Posterior cingulate gyrus (tissue), 11 donors: ENCODE measurements around the gene THUMPD2.

Experiments used
- DNase-seq, 10 donors: peaks; one replicate each; pipeline versions ENCODE4 v3.0.0 to v3.0.0-alpha.2; 2020 to 2021; ENCODE audit warnings: mixed read lengths in 3 of 10
- intact Hi-C: fragments of 100-400 bp; cut with DNase I; formaldehyde crosslinking; loops from one replicate; pipeline ENCODE4 v1.15.1; 2023

THUMPD2 gene

DNA sequence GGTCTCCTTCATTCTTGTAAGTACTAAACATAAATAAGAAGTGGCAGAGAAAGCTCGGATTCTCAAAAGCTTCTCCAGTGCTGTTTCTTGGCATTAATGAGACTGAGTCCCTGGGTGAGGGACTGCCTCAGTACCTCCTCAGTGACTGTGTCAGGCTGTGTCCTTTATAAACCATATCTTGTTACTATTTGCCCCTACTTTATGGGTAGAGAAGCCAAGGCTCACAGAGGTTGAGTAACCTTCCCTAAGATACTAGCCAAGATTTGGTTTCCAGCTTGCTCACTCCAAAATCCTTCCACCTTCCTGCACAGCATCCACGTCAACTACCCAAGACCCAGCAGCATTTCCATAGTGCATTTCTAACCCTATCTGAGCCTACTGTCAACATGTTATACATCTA, 55.6 kb downstream of the THUMPD2 start:
- DNase-seq, result no peak
- intact Hi-C loops, result loop anchor here (10.0 kb wide), 2 partner anchors 129 to 209 kb away; no protein-coding TSS in a partner anchor

- intact Hi-C loops, result loop anchor here (10.0 kb wide), 2 partner anchors 126 to 206 kb away; no protein-coding TSS in a partner anchor
- DNase-seq, result no peak
These were observed 58.1 kb downstream of the THUMPD2 start for GRCh38 chr2:39720970-39721369.

DNA sequence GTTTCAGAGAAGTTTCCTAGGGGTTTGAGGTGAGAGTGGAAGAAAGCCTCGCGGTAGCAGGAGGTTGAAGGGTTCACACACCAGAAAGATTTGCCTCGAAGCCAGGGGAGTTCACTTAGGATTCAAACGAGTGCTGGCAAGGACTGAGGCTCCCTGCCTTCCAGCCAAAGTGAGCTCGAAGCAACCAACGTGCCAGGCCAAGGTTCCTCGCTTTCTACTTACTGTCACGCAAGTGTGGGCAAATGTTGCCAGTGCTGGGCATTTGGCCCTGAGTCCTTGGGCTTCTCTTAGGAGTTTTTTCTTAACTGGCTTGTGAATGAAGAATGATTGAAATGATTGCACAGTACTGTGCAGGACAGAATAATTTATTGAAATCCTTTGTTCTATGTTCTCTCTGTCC, 59.7 kb downstream of the THUMPD2 start:
- intact Hi-C loops, result no loop called here
- DNase-seq, result peak in 7 of 10 donors; percentile 32 to 90 (median 57)

DNA sequence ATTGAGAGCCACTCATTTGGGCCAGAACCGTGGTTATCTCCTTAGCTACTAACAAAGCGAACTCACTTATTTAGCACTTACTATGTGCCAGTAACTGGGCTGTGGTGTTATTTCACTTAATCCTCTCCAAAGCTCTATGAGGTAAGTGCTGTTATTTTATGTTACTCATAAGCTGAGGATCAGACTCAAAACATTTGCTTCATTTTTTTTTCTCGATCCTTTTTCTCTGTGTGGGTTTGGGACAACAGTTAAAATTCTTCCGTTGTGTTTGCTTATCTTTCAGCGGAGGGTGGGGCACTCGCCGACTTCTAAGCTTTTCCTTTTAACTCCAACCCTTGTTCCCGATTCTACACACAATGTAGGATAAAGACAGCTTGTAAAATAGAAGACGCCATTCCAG, 60.6 kb downstream of the THUMPD2 start:
- peak in 1 of 10 donors; percentile 53 for DNase-seq
- intact Hi-C loops, result no loop called here

- intact Hi-C loops, result no loop called here
- peak in 1 of 10 donors; percentile 55 for DNase-seq
These were observed 62.0 kb downstream of the THUMPD2 start for GRCh38 chr2:39717067-39717466.

DNA sequence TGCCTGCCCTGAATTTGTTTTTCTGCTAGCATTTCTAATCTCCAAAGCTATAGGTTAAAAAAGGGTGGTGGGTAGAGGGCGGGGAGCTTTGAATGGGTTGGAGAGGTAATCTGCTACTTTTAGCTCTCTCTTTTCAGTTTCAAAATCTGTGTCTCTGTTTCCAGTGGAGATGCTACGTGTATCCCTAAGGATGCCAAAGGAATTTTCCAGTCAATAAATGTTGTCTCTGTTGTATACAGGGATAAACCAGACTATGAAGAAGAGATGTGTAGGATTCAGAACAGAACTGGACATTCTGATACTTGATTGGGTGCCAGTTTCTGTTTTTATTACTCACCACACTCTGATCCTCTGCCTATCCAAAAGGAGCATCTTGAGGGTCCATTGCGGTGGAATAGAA, 63.2 kb downstream of the THUMPD2 start:
- DNase-seq, result no peak
- intact Hi-C loops, result no loop called here

DNA sequence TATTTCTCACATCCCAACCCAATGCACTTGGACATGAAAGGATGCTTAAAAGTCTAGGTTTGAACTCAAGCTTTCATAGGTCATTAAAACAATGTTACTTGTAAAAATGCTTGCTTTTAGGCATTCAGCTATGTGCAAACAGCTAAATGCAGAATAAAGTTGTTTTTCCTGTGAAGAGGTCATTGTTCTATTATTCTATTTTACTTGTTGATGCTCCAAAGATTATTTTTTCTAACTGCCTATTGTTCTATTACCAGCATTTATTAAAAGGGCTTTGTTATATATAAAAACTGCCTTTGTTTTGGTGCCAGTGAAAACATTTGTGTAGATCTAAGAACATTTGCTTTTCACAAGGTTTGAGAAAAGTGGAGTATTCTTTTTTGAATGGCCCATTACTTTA, 64.0 kb downstream of the THUMPD2 start:
- no peak for DNase-seq
- intact Hi-C loops, result no loop called here

DNA sequence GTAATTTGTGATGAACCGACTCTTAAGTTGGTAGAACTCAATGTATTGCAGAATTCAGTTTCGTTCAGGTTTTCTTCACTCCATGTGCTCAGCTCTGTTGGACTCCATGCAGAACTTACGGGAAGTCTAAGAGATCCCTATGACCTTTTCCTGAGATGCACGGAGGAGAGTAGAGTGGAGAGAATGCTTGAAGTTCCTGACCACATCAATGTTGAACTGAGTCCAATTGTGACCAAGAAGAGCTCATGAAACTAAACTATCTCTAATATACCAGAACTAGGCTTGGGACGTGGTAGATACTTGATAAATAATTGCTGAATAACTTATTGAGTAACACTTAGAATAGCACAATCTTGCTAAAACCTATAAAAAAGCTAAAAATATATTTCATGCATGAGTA, 66.1 kb downstream of the THUMPD2 start:
- no peak for DNase-seq
- intact Hi-C loops, result no loop called here

GRCh38 chr2:39710807-39711206, 68.3 kb downstream of the THUMPD2 start:
- intact Hi-C loops, result no loop called here
- no peak for DNase-seq

DNA sequence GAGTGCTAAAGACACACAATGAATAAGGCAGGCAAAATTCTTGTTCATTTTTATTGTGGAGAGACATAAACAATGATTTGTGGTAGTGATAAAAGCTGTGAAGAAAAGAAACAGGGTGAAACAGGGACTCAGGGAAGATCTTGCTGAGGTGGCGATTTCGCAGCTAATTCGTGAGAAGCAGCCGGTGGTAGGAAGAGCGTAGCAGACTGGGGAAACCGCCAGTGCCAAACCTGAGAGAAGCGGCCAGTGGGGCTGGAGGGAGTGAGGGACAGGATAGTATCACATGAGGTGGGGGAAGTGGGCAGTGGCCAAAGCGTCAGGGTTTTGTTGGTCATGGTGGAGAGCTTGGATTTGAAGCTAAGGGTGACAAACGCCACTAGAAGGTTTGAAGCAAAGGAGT, 71.1 kb downstream of the THUMPD2 start:
- intact Hi-C loops, result no loop called here
- peak in 2 of 10 donors; percentile 62 to 66 for DNase-seq

GRCh38 chr2:39706945-39707344, 72.1 kb downstream of the THUMPD2 start:
- intact Hi-C loops, result no loop called here
- peak in 1 of 10 donors; percentile 66 for DNase-seq

DNA sequence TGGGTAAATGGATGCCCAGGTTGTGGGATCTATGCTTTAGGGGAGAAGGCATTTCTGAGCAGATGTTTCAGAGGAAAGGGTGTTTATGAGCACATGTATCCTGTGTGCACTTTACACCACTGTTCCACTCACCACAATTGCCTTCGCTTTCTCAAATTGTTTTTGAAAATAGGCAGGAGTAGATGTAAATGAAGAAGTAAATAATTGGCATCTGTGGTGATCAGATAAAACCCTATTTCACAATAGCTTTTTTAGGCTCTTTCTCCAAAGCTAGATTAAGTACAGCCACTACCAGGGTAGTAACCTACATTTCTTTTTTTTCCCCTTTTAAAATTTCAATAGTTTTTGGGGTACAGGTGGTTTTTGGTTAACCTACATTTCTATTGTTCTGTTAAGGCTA, 72.7 kb downstream of the THUMPD2 start:
- no peak for DNase-seq
- intact Hi-C loops, result no loop called here

DNA sequence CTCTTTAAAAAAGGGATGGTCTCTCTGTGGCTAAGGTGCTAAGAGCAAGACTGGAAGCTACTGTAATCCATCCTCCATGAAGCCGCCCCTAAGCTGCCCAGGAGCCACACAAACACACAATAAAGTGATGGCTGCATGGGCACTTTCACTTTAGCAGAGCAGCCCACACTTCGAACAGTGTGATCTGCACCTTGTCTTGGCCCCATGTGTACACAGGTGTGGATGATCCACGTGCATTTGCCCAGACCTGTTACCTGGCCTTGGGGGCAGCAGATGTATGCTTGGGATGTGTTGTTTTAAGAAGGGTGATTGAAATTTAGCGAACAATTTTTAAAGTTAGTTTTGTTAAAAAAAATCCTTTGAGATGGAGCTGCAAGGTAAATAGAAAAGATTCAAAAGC, 73.4 kb downstream of the THUMPD2 start:
- no peak for DNase-seq
- intact Hi-C loops, result no loop called here

DNA sequence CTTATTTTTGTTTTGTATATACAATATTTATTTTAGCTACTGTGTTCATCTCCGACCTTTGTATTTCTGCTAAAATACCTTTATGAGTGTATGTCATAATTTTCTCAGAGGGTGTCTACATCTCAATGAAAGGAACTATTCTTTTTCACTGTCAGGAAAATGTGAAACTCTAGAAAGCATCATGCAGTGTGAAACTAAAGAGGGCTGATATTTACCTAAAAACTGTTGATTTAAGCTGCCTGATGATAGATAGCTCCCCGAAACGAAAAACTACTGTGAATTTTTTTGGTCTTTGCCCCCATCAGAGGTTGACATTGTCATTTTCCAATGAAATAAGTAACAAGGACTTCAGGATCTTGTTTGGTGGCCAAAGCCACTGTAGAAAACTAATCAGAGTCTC, 74.5 kb downstream of the THUMPD2 start:
- no peak for DNase-seq
- intact Hi-C loops, result no loop called here

DNA sequence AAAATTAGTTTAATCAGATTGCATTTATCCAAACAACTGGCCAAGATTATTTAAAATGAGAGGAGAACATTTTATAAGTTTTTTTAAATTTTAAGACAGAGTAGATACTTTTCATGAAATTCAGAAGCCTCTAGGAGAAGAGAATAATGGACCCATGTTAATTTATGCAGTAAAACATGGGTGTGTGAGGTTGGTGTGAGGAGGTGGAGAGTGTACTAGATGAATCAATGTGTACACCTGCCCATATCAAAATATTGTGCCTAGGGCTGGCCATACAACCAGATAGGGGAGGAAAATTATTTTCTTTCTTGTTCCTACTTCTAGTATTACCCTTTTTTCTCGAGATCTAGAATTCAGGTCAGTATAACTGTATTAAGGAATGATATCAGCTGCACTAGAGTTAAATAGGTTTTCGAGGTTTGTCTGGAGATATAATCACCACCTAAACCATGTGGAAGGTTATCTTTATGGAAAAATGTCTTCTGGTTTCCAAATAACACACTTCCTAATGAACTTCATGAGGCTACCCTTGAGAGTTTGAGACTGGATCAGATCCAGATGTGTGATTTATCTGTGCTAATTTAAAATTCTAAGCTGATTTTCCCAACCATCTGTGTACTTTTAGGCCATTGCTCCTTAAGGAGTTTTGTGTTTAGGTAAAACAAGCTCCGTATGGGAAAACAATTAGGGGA, 75.7 kb downstream of the THUMPD2 start:
- DNase-seq, result no peak
- intact Hi-C loops, result no loop called here

GRCh38 chr2:39701137-39701536, 77.9 kb downstream of the THUMPD2 start:
- no peak for DNase-seq
- intact Hi-C loops, result no loop called here

GRCh38 chr2:39697454-39697853, 81.6 kb downstream of the THUMPD2 start:
- intact Hi-C loops, result loop anchor here (2.0 to 10.0 kb wide), 2 partner anchors 181 to 323 kb away; no protein-coding TSS in a partner anchor
- peak in 7 of 10 donors; percentile 11 to 87 (median 47) for DNase-seq

GRCh38 chr2:39696838-39697237, 82.2 kb downstream of the THUMPD2 start:
- intact Hi-C loops, result loop anchor here (2.0 to 10.0 kb wide), 2 partner anchors 180 to 322 kb away; no protein-coding TSS in a partner anchor

DNA sequence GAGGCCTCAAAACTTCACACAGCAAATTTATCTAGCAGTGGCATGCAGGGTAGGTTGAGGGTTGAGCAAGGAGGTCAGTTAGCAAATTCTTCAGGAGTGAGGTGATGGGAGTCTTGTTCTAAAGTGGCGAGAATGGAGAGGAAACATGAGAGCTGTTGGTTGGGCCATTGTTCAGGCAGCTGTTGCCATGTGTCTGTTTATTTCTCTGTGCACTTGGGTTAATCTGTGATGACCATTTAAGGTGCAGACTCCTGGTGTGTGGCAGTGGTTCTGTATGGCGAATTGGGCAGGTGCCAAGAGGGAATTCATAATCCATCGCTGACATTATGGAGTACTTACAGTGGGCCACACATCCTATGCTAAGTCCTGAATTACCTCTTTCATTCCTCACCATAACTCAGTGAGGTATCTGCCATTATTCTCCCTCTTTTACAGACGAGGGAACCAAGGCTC, 82.9 kb downstream of the THUMPD2 start:
- intact Hi-C loops, result loop anchor here (2.0 to 10.0 kb wide), 2 partner anchors 179 to 321 kb away; no protein-coding TSS in a partner anchor

More at GRCh38 chr2:39696838-39697237, 82.2 kb downstream of the THUMPD2 start:
- DNase-seq, result no peak

DNA sequence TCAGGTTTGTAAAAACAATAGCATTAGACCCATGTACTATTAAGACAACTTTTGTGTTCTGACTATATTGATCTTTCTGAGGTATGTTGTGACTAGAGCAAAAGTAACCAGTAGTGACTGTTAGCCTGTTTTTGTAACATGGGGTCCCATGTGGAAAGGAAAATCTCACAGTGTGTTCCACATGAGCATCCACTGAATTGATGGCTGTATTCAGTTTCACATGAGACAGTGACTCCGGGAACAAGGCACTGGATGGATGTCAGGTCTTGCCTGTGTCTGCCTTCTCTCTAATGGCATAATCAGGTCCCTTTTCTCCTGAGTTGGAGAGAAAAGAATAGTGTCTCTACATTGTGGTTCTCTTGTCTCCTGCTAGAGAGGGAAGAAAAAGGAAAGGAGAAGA, 85.8 kb downstream of the THUMPD2 start:
- no peak for DNase-seq
- intact Hi-C loops, result loop anchor here (10.0 kb wide), 1 partner anchor 318 kb away; no protein-coding TSS in a partner anchor

More for the DNA sequence above, 82.9 kb downstream of the THUMPD2 start:
- DNase-seq, result no peak

DNA sequence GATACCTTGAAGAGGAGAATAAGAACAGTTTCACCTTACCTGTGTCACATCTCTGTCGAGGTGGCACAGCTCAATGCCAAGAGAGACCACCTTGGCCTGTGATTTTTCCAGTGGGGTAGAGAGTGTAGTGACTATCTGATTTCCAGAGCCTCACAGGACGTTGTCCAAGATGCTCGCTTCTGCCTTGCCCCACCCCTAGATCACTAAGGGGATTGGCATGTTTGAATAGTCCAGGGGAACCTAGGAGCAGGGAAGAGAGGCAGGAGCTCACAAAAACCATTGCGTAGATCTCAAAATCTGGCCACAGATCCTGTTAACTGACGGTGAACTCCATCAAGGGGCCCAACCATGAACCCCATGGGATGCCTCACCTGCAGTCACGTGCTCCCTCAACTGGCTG, 89.2 kb downstream of the THUMPD2 start:
- intact Hi-C loops, result loop anchor here (10.0 kb wide), 1 partner anchor 315 kb away; no protein-coding TSS in a partner anchor
- DNase-seq, result no peak

DNA sequence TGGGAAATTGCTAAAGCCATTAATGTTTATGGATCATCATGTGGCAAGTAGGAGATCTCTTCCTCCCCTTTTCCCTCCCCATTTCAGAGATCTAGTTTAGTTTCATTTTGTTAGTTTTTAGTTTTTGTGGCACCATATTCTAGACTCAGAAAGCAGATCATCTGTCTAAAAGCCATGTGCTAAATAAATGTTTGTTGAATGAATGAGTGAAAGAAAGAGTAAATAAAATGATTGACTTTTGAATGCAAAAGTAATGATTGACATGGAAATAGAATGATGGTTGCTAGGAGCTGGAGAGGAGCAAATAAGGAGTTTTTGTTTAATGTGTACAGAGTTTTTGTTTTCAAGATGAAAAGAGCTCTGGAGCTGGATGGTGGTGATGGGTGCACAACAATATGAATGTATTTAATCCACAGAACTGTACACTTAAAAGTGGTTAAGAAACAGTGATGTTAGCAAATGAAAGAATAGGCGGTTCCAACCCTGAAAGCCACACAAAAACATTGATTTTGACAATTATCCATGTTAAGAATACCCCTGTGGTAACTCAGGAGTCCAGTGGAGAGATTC, 89.7 kb downstream of the THUMPD2 start:
- no peak for DNase-seq
- intact Hi-C loops, result no loop called here
